HG02763 (cell line): ENCODE results near the gene PHC3.

Experiments
- ATAC-seq: cut with Tn5 transposase; IDR thresholded peaks from one replicate; pipeline ENCODE4 v1.9.1; 2021; ENCODE audit warnings: mild to moderate bottlenecking, moderate library complexity; ENCODE audit not compliant: unreplicated experiment

Gene PHC3

GRCh38 chr3:170080605-170081004 lies 100.9 kb downstream of the PHC3 start:
- no peak for ATAC-seq

- no peak for ATAC-seq
These were observed 101.9 kb downstream of the PHC3 start for GRCh38 chr3:170079536-170080165.

DNA sequence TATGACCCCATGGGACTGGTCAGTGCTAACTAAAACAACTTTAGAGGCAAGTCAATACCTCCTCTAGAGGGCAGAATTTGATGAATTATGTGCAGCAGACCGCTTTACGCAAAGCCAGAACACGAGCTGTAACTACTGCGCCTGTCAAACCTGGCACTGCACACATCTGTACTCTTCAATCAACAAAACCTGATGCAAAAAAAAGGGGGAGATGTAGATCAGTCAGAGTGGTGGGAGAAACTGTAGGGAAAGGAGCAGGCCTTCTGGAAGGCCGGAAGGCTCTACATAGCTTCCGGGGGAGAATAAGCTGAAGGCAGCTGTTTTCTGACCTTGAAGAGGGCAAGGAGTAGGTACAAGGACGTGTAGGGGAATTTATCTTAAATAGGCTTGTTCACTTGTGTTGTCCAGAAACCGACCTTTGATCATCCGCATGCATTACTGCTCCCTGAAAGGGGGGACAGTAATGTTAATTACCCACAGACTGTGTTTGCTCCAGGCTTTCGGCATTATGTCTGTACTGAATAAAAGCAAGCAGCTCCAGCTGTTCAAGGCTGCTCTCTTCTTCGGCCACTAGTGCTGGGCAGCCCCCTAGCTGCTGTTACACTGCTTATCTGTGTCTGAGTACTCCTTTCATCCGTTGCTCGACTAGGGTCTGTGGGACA lies 102.8 kb downstream of the PHC3 start:
- no peak for ATAC-seq

GRCh38 chr3:170077361-170077760 lies 104.2 kb downstream of the PHC3 start:
- ATAC-seq: no peak

DNA sequence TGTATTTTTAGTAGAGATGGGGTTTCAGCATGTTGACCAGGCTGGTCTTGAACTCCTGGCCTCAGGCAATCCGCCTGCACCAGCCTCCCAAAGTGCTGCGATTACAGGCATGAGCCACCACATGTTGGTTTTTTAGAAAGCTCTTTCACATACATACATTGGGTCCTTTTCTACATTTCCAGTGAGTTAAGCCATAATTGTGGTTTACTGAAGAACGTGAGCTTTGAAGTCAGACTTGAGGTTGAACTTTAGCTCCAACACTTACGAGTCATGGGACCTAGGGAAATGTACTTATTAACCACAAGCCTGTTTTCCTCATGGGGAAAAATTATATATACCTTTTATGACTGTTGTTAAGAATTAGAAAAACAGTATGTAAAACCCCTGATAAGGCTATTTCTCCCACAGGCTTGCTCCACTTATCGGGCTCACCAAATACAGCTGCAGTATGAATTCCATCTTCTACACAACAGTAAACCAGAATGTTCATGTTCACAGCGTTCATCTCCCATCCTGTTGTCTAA lies 104.8 kb downstream of the PHC3 start:
- ATAC-seq: no peak

DNA sequence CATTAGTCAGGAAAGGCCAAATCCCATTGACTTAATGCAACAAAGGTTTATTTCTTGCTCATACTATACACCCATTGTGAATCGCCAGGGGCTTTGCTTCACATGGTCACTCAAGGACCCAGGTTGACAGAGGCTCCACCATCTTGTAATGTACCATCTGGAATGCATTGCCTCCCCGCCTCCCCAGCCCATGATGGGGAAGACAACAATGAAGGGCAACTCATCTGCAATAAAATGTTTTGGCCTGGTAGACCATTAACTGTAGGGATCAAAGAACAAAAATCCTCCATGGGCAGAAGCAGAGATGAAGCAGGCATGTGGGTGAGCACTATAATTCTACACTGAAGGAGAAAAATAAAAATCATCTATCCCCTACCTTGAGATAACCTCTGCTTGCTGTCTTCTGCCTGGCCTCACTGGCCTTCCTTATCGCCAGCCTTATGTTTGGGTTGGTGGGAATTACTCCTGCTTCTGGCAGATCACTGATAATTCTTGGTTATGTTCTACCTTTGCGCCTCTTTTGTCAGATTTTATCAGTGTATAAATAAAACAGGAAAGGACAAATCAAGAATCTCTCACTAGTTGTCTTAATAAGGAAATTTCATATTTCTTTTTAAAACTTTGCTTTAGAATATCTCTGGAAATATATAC lies 106.0 kb downstream of the PHC3 start:
- no peak for ATAC-seq

GRCh38 chr3:170064108-170064507 lies 117.4 kb downstream of the PHC3 start:
- ATAC-seq: no peak

- ATAC-seq: no peak
These were observed 117.8 kb downstream of the PHC3 start for GRCh38 chr3:170063691-170064090.

DNA sequence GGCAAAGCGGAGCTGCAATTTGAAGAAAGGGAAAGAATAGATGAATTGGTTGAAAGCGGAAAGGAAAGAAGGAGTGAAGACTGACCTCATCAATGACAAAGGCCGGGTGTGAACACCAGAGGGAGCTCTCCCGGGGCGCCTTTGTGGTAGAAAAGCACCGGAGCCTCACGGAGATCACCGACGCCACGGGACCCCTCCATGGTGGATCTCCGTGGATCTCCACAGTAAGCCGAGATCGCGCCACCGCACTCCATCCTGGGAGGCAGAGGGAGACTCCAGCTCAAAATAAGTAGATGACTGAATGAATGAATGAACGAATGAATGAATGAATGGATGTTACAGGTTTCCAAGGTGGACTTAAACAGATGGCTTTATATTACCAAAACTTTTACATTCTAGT lies 118.8 kb downstream of the PHC3 start:
- ATAC-seq: no peak

- no peak for ATAC-seq
These were observed 119.5 kb downstream of the PHC3 start for GRCh38 chr3:170062068-170062467.

DNA sequence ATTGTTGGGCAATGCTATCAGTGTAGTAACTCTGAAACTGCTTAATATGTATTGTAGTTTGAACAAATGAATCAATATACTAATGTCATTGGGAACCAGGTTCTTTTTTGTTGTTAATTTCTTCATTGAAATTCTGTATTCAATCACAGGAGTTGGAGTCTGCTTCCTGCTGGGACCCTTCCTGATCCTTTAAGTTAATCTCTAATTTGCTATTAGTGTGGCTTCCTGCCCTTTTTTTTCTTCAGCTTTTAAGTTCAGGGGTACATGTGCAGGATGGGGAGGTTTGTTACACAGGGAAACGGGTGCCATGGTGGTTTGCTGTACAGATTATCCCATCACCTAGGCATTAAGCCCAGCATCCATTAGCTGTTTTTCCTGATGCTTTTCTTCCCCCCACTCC lies 122.1 kb downstream of the PHC3 start:
- ATAC-seq: no peak

DNA sequence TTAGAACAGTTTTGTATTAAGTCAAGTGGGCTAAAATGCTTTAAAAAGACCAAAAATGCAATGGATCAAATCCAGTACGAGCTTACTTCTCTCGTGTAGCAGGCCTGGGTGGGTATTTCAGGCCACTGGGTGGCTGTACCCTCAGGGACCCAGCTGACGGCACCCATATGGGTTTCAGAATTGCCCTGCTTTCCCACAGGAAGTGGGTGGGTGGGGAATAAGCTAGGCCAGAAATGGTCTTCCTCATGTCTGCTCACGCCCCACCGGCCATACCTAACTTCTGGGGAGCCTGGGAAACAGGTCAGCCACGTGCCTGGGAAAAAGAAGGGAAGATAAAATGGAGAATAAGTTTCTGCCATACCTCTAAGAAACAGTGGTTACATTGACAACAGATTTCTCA lies 123.4 kb downstream of the PHC3 start:
- no peak for ATAC-seq

DNA sequence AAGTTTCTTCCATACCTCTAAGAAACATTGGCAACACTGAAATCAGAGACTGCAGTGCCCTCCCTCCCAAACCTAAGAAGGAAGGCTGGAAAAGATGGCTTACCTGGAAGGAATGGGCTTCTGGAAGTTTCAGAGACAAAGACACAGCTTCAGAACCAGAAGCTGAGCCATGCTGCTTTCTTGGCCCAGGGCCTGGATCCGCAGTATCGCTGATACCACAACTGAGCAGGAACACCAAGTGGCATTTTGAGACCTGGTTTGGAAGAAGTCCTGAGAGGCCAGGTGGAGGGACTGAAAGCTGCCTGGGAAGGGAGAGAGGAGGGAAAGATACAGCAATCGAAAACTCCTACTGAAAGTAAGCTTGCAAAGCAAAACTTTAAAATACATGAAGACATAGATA lies 124.0 kb downstream of the PHC3 start:
- ATAC-seq: no peak

DNA sequence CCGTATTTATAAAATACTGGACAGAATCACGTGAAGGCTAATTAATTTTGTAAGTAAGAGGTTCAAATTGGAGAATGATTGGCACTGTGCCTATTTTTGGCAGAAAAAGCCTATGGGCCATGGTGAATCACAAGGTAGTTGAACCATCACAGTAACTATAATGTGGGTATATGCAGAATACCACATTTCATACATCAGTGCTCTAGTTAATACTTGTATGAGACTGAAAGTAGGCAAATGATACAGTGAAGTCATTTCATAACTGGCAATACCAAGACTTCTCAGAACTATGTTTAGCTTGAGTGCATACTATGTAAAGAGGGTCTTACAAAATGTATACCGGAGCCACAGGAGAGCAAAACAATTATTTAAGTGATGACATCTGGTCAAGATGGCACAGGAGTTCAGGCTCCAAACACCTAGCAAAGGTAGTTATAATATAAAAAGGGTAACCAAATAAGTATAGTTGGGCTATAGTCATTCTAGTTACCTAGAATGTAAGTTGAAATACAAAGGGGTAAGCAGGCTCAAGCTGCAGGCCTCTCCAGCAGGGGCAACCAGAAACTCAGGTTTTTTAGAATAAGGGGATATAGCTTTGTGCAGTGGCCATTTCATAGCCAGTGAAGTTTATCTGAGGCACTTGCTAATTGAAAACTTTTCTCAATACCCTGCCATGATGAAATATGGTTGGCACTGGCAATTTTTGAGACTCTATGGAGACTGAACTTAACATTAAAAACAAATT lies 124.7 kb downstream of the PHC3 start:
- peak; percentile 91 for ATAC-seq

DNA sequence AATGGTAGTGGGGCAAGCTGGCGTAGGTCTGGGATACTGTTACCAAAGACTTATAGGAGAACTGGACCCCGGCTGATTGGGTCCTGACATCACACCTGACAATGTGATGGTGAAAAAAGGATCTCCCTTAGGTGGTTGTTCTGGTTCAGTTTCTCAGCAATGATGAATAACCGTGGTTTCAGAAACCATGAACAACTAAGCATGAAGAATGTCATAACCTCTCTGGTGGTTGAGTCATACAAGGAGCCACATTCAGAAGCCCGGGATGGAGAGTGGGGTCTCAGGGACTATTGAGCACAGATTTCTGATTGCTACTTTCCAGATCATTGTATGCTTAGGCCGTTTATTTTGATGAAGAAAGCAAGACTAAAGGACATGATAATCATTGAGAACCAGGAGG lies 126.3 kb downstream of the PHC3 start:
- peak; percentile 57 for ATAC-seq

DNA sequence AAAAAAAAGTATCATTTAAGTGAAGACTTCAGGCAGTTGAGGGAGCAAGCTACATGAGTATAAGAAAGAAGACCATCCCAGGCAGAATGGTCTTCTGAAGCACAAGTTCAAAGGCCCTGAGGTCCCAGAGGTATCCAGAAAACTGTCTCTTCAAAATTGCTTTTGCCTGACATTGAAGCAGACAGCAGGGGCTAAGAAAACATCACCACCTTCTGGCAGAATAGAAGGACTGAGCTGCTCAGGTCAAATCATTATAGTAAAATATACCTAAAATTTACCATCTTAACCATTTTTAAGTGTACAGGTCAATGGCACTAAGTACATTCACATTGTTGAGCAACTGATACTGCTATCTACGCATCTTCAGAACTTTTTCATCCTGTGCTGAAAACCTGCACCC lies 127.3 kb downstream of the PHC3 start:
- ATAC-seq: no peak

DNA sequence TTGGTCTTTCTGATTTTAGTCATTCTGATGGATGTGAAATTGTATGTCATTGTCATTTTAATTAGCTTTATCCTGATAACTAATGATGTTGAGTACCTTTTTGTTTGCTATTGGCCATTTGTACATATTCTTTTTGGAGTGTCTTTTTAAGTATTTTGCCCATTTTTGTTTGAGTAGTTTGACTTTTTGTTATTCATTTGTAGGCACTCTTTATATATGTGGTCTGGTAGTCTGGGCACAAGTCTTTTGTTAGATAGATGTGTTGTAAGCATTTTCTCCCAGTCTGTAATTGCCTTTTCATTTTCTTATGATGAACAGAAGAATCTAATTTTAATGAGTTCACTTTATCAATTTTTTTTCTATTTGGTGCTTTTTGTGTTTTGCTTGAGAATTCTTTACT lies 129.1 kb downstream of the PHC3 start:
- no peak for ATAC-seq

GRCh38 chr3:170050753-170051152 lies 130.8 kb downstream of the PHC3 start:
- ATAC-seq: no peak

DNA sequence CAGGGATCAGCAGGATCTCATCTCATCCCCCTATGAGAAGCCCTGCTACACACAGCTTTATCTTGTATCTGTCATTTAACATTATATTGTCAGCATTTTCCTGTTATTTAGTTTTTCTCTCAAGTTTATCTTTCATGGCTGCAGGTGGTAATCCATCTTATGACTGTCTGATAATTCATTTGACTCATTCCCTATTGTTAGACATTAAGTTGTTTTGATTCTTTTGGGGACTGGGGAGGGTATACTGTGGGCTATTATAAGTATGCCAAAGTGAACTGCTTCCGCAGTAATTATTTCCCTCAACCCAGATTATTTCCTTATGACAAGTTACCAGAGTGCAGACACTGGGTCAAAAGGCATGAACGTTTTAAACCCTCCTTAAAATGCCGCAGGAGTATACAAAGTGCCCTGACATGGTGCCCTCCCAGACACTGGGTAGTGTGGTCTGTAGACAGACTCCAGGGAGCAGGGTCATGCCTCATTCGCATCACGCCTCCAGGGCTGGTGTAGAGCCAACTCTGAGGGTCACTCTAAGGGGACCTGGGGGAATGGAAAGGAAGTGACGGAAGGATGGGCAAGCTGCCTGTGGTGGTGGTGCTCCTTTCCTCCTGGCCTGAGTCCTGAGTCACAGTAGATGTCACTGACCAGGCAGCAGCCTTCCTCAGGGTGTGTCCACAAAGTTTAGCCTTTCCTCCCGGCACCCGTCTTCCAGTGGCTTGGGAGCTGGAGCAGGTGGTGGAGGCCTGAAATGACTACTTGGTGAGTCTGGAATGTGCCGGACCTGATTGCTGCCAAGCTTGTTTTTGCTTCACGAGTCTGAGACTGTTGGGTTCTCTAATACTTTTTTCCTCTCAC lies 132.2 kb downstream of the PHC3 start:
- no peak for ATAC-seq

DNA sequence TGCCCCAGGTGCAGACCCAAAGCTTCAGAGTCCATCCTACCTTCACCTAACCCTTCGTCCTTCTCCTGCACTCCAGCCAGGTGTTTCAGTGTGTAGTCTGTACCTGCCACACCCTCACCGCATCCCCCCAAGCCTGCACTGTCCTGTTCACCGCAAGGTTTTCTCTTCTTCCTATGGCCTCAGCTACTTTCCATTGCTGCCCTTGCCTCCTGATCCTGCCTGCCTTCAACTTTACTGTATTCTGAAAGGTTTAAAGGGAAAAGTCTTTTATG lies 134.5 kb downstream of the PHC3 start:
- no peak for ATAC-seq
